Ramos (cell line): ENCODE data around the gene PSD4.

Experiments
- in situ Hi-C: fragments of 300-500 bp; cut with MboI; formaldehyde crosslinking; loops from one replicate; pipeline ENCODE4 v1.14.3; 2022; ENCODE audit warnings: low sequenced_read_pairs; ENCODE audit not compliant: unreplicated experiment

PSD4 gene

DNA sequence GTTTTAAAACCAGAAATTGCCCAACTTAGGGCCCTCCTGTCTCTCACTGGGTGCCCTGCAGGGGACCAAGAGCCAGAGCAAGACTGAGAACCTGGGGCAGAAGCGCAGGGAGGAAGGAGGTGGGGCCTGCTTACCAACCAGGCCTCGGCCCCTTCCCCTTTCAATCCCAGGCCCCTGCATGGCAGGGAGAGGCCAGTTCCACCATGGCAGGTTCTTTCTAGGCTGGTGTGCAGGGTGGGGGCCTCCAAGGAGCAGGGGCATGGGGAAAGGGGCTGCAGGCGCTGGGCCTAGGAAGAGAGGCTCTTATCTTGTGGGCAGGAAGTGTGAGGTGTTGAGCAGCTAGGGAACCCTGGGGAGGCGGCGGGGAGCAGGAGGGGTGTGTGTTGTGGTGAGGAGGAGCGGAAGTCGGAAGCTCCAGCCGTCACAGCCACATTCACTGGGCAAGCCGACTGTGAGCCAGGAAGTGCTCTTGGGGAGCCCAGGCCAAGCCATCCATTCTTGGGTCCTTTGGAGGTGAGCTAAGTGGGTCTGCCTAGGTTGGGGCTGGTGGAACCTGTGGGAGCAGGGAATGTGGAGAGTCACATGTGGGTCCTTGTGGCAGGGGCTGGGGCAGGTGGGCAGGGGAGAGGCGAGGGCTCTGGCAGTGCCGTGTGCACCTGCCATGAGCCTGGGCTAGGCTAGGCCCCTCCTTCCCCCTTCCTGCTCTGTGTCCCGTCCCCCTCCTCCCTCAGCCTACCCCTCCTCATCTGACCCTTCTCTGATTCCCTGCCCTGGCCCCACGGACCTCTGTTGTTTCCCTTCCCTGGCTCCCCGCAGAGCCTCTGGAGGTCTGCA, at the start of gene PSD4:
Gene PSD4, plus strand, starts transcription at position 430 of the 834 bp plus-strand sequence. CDS start 8,486 bp downstream, outside the sequence.
- in situ Hi-C loops: no loop called here

DNA sequence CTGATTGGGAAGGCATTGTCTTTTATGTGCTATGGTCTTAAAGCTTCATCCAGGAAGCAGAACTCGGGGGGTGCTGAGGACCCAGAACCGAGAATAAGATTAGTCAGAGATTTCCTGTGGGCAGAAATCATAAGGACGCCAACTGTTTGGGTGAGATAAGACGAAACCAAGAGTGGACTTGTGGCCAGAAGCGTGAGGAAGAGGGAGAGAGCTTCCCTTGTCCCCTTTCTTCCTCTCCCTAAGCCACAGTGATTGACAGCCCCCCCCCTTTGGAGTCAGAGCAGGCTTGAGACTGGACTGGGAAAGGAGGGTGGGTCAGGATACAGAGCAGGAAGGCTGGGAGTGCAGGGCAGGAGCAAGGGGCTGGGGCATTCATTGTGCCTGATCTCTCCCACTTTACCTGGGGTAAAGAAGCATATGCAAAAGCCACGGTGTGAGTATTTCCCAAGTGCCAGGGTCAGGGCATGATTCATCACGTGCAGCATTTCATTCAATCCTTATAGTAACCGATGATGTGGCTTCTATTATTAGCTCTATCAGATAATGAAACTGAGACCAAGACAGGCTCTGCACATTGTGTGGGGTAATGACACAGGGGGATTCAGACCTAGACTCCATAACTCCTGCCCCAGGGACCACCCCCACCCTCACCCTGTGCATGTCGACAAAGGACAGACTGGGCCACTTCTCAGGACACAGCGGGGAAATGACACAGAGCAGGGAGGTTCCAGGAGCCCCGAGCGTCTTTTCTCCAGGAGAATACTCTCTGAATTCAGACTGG, 49.4 kb upstream of the PSD4 start:
- in situ Hi-C loops: no loop called here

DNA sequence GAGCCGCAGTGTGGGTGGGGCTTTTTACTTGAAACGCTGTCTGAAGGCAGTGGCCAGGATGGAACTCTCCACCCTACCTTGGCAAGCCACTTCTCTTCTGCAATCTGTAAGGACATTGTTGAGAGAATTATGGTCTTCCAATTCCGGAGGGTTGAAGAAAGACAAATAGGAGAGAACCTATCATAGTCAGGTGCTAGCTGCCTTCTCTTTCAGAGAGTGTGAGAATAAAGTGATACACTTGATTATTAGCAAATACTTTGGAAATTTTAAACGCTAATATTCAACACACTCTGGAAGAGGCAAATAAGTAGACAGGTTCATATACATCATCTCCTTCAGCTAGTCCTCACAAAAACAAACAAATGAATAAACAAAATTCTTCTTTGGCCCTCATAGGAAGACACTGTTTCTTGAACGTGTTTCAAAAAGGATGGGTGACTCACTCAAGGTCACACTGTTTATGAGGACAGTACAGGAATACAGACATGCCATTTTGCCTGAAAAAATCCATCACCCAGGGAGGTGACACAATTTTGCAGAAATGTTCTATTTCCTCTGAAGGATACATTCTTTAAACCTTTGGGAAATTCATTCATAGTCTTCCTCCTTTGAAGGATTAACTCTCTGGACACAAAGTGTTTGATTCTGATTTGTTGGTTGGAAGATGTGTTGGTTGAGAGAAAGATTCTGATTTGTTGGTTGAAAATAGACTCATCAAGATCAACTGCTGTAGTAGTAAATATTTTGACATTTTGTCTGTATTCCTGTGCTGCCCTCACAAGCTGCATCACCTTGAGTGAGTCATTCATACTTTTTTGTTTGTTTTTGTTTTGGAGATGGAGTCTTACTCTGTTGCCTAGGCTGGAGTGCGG, 48.6 kb upstream of the PSD4 start:
- in situ Hi-C loops: no loop called here

DNA sequence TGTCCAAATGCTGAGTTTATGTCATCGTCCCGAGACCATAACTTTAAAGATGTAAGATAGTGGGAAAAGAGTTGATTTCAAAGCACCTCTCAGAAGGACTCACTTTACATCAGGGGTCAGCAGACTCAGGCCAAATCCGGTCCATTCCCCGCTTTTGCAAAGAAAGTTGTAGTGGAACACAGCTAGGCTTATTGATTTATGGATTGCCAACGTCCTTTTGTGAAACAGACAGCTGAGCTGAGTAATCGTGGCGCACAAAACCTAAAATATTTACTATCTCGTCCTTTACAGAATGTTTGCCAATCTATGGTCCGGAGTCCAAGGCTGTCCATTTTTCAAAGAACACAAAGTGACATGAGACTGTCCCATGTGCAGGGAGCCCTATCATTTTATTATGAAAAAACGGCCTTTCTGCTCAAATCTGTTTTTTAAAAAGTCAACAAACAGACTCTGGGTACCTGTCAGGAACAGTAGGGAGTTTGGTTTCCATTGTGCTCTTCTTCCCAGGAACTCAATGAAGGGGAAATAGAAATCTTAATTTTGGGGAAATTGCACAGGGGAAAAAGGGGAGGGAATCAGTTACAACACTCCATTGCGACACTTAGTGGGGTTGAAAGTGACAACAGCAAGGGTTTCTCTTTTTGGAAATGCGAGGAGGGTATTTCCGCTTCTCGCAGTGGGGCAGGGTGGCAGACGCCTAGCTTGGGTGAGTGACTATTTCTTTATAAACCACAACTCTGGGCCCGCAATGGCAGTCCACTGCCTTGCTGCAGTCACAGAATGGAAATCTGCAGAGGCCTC, 46.7 kb upstream of the PSD4 start, which contains the start of gene IL1RN:
Gene IL1RN, plus strand, starts transcription at position 754 of the 801 bp plus-strand sequence. Its CDS starts 27 bp downstream, at position 781.
- in situ Hi-C loops: no loop called here

DNA sequence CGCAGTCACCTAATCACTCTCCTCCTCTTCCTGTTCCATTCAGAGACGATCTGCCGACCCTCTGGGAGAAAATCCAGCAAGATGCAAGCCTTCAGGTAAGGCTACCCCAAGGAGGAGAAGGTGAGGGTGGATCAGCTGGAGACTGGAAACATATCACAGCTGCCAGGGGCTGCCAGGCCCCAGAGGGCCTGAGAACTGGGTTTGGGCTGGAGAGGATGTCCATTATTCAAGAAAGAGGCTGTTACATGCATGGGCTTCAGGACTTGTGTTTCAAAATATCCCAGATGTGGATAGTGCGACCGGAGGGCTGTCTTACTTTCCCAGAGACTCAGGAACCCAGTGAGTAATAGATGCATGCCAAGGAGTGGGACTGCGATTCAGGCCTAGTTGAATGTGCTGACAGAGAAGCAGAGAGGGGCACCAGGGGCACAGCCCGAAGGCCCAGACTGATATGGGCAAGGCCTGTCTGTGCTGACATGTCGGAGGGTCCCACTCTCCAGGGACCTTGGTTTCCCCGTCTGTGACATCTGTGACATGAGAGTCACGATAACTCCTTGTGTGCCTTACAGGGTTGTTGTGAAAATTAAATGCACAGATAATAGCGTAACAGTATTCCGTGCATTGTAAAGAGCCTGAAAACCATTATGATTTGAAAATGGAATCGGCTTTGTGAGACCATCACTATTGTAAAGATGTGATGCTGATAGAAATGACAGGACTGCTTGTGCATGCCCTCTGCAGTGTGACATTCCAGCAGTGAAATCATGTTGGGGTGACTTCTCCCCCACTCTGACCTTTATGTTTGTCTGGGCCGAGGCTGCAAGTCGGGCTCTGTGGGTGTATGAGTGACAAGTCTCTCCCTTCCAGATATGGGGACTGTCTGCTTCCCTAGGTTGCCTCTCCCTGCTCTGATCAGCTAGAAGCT, 45.9 kb upstream of the PSD4 start:
- in situ Hi-C loops: no loop called here

DNA sequence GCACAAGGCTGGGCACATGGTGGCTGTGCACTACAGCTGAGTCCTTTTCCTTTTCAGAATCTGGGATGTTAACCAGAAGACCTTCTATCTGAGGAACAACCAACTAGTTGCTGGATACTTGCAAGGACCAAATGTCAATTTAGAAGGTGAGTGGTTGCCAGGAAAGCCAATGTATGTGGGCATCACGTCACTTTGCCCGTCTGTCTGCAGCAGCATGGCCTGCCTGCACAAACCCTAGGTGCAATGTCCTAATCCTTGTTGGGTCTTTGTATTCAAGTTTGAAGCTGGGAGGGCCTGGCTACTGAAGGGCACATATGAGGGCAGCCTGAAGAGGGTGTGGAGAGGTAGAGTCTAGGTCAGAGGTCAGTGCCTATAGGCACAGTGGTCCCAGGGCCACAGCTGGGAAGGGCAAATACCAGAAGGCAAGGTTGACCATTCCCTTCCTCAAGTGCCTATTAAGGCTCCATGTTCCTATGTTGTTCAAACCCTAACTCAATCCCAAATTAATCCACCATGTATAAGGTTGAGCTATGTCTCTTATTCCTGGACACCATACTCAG, 44.2 kb upstream of the PSD4 start:
- in situ Hi-C loops: loop anchor here (10.0 kb wide), 1 partner anchor 235 kb away; no protein-coding TSS in a partner anchor

DNA sequence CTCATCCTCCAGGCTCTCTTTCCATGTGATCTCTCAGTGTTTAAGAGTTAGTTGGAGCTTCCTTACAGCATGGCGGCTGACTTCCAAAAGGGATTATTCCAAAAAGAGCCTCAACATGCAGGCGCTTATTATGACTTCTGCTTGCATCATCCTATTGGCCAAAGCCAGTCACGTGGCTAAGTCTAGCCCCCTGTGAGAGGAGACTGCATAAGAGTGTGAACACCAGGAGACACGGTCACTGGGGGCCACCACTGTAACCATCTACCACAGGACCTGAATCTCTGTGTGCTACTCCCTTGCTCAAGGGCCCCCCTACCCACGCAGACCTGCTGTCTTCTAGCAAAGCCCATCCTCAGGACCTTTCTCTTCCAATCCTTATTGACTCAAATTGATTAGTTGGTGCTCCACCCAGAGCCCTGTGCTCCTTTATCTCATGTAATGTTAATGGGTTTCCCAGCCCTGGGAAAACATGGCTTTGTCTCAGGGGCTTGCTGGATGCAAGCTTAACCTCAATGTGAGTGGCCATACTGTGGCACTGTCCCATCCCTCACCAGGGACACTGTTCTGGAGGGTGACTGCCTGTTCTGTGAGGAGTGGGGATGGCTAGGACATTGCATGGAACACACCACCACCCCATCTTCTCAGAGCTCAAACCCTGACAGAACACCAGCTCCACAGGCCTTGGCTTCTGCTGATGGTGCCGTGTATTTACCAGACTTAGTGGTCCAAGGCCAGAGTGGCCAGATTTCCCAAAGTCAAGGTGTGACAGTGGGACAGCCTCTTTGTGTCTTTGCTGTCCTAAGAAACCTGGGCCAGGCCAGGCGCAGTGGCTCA, 42.2 kb upstream of the PSD4 start:
- in situ Hi-C loops: loop anchor here (10.0 kb wide), 1 partner anchor 233 kb away; no protein-coding TSS in a partner anchor

DNA sequence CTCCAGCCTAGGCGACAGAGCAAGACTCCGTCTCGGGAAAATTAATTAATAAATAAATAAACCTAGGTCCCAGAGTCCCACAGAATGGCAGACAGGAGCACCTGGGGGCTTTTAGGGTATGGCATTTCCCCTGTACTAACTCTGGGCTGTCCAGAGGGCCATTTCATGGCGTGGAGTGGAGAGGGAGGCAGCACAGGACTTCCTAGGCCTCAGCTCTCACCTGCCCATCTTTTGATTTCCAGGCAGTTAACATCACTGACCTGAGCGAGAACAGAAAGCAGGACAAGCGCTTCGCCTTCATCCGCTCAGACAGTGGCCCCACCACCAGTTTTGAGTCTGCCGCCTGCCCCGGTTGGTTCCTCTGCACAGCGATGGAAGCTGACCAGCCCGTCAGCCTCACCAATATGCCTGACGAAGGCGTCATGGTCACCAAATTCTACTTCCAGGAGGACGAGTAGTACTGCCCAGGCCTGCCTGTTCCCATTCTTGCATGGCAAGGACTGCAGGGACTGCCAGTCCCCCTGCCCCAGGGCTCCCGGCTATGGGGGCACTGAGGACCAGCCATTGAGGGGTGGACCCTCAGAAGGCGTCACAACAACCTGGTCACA, 41.3 kb upstream of the PSD4 start:
- in situ Hi-C loops: loop anchor here (10.0 kb wide), 1 partner anchor 232 kb away; no protein-coding TSS in a partner anchor

DNA sequence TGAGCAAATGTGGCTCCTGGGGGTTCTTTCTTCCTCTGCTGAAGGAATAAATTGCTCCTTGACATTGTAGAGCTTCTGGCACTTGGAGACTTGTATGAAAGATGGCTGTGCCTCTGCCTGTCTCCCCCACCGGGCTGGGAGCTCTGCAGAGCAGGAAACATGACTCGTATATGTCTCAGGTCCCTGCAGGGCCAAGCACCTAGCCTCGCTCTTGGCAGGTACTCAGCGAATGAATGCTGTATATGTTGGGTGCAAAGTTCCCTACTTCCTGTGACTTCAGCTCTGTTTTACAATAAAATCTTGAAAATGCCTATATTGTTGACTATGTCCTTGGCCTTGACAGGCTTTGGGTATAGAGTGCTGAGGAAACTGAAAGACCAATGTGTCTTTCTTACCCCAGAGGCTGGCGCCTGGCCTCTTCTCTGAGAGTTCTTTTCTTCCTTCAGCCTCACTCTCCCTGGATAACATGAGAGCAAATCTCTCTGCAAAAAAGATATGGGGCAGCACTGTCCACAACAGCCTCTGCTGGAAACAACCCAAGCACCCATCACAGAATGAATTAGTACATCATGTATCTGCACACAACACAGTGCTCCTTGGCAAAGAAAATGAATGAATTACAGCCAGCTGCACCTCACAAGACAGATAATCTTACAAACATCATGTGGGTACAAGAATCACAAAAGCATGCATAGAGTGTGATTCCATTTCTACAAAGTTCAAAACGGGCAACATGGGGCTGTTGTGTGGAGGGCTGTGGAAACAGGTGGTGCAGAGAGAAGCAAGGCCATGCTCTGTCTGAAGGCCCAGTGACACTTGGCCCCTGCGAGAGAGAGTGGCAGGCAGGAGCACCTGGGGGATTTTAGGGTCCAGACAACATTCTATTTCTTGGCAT, 39.8 kb upstream of the PSD4 start:
- in situ Hi-C loops: loop anchor here (10.0 kb wide), 1 partner anchor 231 kb away; no protein-coding TSS in a partner anchor

DNA sequence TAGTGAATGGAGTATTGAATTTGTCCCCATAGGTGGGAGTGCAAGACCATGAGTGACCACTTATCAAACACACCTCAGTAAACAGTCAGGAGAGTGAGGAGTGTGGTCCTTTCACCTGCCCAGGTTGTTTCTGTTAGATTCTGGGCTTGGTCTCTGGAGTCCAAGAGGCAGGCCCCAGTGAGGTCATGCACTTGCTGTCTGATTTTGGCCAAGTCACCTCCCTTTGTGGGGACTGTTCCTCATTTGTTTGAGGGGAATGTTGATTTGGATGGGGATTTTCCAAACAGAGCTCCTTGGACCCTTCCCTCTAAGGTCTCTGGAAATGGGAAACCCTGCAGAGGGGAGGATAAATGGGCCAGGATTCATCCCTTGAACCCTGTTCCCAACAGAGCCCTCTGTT, 39.1 kb upstream of the PSD4 start:
- in situ Hi-C loops: loop anchor here (10.0 kb wide), 1 partner anchor 230 kb away; no protein-coding TSS in a partner anchor

DNA sequence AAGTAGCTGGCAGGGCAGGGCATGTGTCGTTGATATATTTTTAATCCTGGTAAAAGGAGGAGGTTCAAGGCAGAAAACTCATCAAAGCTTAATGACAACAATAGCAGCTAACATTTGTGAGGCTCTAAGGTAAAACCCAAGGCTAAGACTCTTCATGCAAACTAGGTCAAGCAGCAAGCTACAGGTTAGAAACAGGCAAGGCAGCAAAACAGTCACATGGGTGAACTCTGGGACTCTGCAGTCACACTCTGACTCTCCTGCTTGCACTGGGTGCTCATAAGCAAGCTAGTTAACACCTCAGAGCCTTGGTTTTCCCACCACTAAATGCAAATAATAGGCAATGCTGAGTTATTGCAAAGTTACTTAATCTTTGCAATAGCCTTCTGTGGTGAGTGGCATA, 38.5 kb upstream of the PSD4 start:
- in situ Hi-C loops: loop anchor here (10.0 kb wide), 1 partner anchor 229 kb away; no protein-coding TSS in a partner anchor

DNA sequence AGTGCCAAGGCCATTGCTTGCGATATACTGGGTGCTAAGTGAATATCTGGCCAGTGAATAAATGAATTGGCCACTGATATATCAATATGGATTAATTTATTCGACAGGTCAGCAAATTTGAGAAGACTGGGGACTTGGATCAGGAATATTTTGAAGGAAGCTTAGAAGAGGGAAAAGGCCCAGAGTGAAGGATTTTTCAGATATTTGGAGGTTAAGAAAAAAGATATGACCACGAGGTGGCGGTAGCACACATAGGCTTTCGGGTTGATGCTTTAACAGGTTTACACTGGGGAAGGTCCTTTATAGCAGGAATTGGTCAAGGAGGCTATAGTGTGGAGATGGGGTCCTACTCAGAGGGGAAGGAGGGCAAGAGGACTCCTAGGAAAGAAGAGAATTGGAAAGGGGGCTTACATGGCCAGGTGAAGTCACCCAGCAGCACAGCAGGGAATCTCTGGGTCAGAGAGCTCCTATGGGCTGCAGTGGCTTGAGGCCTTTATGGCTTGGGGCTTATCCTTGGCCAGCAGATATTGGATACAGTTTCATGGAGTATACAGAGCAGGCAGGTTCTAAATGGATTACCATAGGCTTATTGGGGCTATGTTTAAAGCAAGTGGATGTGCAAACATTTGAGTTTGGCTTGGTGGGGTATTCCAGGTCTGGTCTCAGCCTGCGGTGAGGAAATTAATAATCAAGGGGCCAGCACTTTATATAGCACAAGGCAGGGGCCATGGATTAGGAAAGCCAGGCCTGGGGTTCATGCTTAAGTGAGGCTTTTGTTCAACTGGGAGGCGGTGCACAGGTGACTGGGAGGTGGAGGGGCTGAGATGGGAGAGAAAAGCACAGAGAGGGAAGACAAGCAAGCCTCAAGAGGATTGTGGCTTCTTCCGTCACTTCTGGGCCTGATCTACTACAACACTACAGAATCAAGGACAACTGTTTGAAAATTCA, 36.7 kb upstream of the PSD4 start:
- in situ Hi-C loops: loop anchor here (10.0 kb wide), 1 partner anchor 228 kb away; no protein-coding TSS in a partner anchor

DNA sequence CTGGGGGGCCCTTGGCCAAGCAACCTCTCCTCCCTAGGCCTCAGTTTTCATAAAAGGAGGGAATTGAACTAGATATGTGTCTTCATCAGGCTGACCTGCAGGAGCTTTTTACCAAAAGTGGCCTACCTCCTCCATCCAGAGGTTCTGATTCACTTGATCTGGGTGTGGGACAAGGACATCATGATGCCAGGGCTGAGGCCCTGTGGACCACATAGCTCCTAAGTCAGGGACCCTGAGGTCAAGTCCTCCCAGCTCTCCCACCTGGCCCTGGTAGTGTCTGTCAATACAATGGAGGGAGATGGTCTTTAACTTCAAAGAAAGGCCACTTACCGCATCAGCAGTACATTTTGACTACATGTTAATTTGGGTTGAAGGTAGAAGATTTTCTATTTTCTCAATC, 35.9 kb upstream of the PSD4 start:
- in situ Hi-C loops: loop anchor here (10.0 kb wide), 1 partner anchor 227 kb away; no protein-coding TSS in a partner anchor
